ENCODE results near the gene RNF224.

RNF224 gene

GRCh38 chr9:137204731-137205125, 22.6 kb upstream of the RNF224 start:
- peak overlapping the region; percentile 99 for H3K4me3 ChIP-seq (ENCODE audit: low read depth, low read length)
- TF ChIP-seq POLR2A (IDR thresholded peaks at IDR 0.05; ENCODE audit: extremely low read depth, insufficient read length): no peak
- no peak for DNase-seq (ENCODE audit: low read depth)

DNA sequence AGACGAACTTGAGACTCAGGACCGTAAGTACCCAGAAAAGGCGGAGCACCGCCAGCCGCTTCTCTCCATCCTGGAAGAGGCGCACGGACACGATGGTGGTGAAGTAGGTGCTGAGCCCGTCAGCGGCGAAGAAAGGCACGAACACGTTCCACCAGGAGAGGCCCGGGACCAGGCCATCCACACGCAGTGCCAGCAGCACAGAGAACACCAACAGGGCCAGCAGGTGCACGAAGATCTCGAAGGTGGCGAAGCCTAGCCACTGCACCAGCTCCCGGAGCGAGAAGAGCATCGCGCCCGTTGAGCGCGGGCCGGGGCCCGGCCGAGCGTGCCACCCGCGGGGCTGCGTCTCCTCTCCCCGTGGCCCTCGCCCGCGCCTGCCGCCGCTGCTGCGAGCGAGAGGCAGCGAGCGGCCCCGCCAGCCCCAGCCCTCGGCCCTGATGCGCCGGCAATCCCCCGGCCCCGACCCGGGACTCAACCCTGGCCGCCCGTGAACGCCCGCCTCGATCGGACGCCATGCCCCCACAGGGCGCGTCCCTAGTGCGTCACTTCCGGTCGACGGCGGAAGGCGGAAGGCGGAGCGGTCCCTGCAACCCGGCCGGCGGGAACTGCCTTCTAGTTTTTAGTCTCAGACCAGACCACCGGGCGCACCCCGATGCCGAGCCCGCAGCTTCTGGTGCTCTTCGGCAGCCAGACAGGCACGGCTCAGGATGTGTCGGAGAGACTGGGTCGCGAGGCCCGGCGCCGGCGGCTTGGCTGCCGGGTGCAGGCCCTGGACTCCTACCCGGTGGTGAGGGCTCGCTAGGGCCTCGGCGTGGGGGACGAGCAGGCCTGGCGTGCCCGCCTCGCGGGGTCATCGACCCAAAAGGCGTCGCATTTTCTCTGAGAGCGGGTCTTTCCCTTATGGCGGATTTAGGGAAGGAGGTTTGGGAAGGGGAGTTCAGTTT, 21.9 kb upstream of the RNF224 start, which contains the start of the genes NDOR1 and TMEM203:
Gene NDOR1 (plus strand): TSS at position 575 of the 944 bp plus-strand sequence. CDS start 78 bp downstream, at position 653.
Gene TMEM203 (minus strand): TSS at position 523 of the 944 bp plus-strand sequence. CDS start 234 bp downstream, at position 289.
- TF ChIP-seq MYC (IDR thresholded peaks at IDR 0.05; ENCODE audit: low read depth, low read length) (peak; percentile 88), POLR2A (IDR thresholded peaks at IDR 0.05; ENCODE audit: extremely low read depth, insufficient read length) (peak; percentile 43)
- TF ChIP-seq, protein P1, sequence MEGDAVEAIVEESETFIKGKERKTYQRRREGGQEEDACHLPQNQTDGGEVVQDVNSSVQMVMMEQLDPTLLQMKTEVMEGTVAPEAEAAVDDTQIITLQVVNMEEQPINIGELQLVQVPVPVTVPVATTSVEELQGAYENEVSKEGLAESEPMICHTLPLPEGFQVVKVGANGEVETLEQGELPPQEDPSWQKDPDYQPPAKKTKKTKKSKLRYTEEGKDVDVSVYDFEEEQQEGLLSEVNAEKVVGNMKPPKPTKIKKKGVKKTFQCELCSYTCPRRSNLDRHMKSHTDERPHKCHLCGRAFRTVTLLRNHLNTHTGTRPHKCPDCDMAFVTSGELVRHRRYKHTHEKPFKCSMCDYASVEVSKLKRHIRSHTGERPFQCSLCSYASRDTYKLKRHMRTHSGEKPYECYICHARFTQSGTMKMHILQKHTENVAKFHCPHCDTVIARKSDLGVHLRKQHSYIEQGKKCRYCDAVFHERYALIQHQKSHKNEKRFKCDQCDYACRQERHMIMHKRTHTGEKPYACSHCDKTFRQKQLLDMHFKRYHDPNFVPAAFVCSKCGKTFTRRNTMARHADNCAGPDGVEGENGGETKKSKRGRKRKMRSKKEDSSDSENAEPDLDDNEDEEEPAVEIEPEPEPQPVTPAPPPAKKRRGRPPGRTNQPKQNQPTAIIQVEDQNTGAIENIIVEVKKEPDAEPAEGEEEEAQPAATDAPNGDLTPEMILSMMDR (IDR thresholded peaks at IDR 0.05; ENCODE audit: low read depth, low read length): no peak
- TF ChIP-seq, protein P2, sequence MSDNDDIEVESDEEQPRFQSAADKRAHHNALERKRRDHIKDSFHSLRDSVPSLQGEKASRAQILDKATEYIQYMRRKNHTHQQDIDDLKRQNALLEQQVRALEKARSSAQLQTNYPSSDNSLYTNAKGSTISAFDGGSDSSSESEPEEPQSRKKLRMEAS (IDR thresholded peaks at IDR 0.05; ENCODE audit: low read depth, low read length): peak; percentile 55; the same call in 1 of the 2 replicates
- DNase-seq (ENCODE audit: low read depth): peak; percentile 89
- H3K4me3 ChIP-seq (ENCODE audit: low read depth, low read length): peak within 1 kb of the TSS; percentile 99

DNA sequence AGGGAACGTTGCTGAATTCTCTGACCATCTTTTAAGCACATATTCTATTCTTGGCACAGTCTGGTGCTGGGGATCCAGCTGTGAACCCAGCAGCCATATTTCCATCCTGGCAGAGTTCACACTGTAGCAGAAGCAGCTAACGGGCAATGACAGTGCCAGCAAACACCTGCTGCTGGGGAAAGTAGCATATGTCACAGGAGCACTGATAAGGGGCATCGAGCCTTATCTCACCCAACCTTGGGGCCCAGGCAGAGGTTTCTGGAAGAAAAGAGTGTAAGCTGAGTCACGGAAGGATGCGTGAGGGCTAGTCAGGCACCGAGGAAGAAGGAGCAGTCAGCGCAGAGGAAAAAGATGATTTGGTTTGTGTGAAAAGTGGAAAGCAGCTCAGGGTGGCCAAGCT, 20.7 kb upstream of the RNF224 start:
- H3K4me3 ChIP-seq (ENCODE audit: low read depth, low read length): peak overlapping the region; percentile 99
- DNase-seq (ENCODE audit: low read depth): no peak
- TF ChIP-seq MYC (IDR thresholded peaks at IDR 0.05; ENCODE audit: low read depth, low read length) (no peak), POLR2A (IDR thresholded peaks at IDR 0.05; ENCODE audit: extremely low read depth, insufficient read length) (no peak)
- TF ChIP-seq, protein P1 (IDR thresholded peaks at IDR 0.05; ENCODE audit: low read depth, low read length): no peak
- TF ChIP-seq, protein P2 (IDR thresholded peaks at IDR 0.05; ENCODE audit: low read depth, low read length): no peak

GRCh38 chr9:137211532-137211931, 15.8 kb upstream of the RNF224 start:
- TF ChIP-seq POLR2A (IDR thresholded peaks at IDR 0.05; ENCODE audit: extremely low read depth, insufficient read length): no peak
- no peak for TF ChIP-seq MYC (IDR thresholded peaks at IDR 0.05; ENCODE audit: low read depth, low read length)
- TF ChIP-seq, protein P1 (IDR thresholded peaks at IDR 0.05; ENCODE audit: low read depth, low read length): no peak
- TF ChIP-seq, protein P2 (IDR thresholded peaks at IDR 0.05; ENCODE audit: low read depth, low read length): no peak
- DNase-seq (ENCODE audit: low read depth): no peak

GRCh38 chr9:137212520-137212919, 14.8 kb upstream of the RNF224 start:
- DNase-seq (ENCODE audit: low read depth): no peak
- TF ChIP-seq, protein P2 (IDR thresholded peaks at IDR 0.05; ENCODE audit: low read depth, low read length): no peak
- TF ChIP-seq, protein P1 (IDR thresholded peaks at IDR 0.05; ENCODE audit: low read depth, low read length): no peak
- no peak overlapping the region for H3K4me3 ChIP-seq (ENCODE audit: low read depth, low read length)

More at GRCh38 chr9:137211532-137211931, 15.8 kb upstream of the RNF224 start:
- H3K4me3 ChIP-seq (ENCODE audit: low read depth, low read length): no peak overlapping the region

All from NB4 (cell line).